Measurements from ENCODE around the gene DNTTIP2. TPM values are rescaled to one million over a fixed set of nuclear protein-coding genes. Genes with fewer than 3 reads are reported as not detected.

Gene DNTTIP2
- total and polyA plus RNA-seq, 9 of the 15 experiments (the other 6 are each of a cell fraction or from before 2014, with no cell fraction given) = 50.4 to 138 (median 97.0) TPM

GRCh38 chr1:93878889-93879586 lies at the start of gene DNTTIP2 (continued):
- TF ChIP-seq LEF1 (IDR thresholded peaks at IDR 0.05) (no peak; the same call in 1 of the 2 replicates), RNF2 (IDR thresholded peaks at IDR 0.05) (peak; percentile 60; the same call in 1 of the 2 replicates), ZBTB7A (IDR thresholded peaks at IDR 0.05; ENCODE audit: borderline replicate concordance, control insufficient read depth, low read depth, low read length) (peak; percentile 79; the same call in 1 of the 2 replicates), PHF8 (IDR thresholded peaks at IDR 0.05; ENCODE audit: borderline replicate concordance, low read length) (peak; percentile 100), POLR3A (IDR thresholded peaks at IDR 0.05; ENCODE audit: borderline replicate concordance, extremely low read depth, insufficient read depth, insufficient read length) (no peak), ZNF324 (CRISPR knock-in tag; IDR thresholded peaks at IDR 0.05) (0 out of 2 replicates have a peak, but pooled peaks have one; percentile 5), SETDB1 (IDR thresholded peaks at IDR 0.05; ENCODE audit: low read length) (no peak), SRSF1 (IDR thresholded peaks at IDR 0.05; ENCODE audit: low read depth, low read length) (0 out of 2 replicates have a peak, but pooled peaks have one; percentile 41), ZZZ3 (IDR thresholded peaks at IDR 0.05) (peak; percentile 63; the same call in 1 of the 2 replicates), CREB1 (IDR thresholded peaks at IDR 0.05) (peak; percentile 96), CREB1 (CRISPR knock-in tag; IDR thresholded peaks at IDR 0.05) (peak; percentile 97), CXXC5 (CRISPR knock-in tag; IDR thresholded peaks at IDR 0.05) (peak; percentile 73), ZBTB12 (CRISPR knock-in tag; IDR thresholded peaks at IDR 0.05) (peak; percentile 91), NKRF (IDR thresholded peaks at IDR 0.05; ENCODE audit: borderline replicate concordance) (peak; percentile 96), RBFOX2 (IDR thresholded peaks at IDR 0.05; ENCODE audit: low read depth, low read length) (peak; percentile 98), ZBTB9 (CRISPR knock-in tag; IDR thresholded peaks at IDR 0.05) (no peak), AFF4 (CRISPR knock-in tag; IDR thresholded peaks at IDR 0.05) (peak; percentile 72), MTA1 (IDR thresholded peaks at IDR 0.05; ENCODE audit: borderline replicate concordance) (peak; percentile 98), TAF7 (tag; IDR thresholded peaks at IDR 0.05) (peak; percentile 87), CAMTA2 (CRISPR knock-in tag; conservative IDR thresholded peaks at IDR 0.05) (no peak), KLF16 (IDR thresholded peaks at IDR 0.05) (no peak)

All from K562 (cell line).